DOHH2 (cell line): ENCODE measurements around the gene DPP7.

Experiments
- EZH2phosphoT487 ChIP-seq: fragments of 200-600 bp; sonication (generic); IDR thresholded peaks from 2 replicates; pipeline ENCODE4 v1.6.1; 2017; ENCODE audit warnings: borderline replicate concordance, mild to moderate bottlenecking, antibody characterized with exemption, low read length, moderate library complexity, mixed read lengths
- TF ChIP-seq, protein P1 (sequence below): fragments of 200-600 bp; sonication (generic); IDR thresholded peaks from one replicate; pipeline ENCODE4 v1.5.1; 2014; ENCODE audit warnings: antibody characterized with exemption, mild to moderate bottlenecking, low read depth, low read length; ENCODE audit not compliant: poor library complexity, severe bottlenecking

DNA sequence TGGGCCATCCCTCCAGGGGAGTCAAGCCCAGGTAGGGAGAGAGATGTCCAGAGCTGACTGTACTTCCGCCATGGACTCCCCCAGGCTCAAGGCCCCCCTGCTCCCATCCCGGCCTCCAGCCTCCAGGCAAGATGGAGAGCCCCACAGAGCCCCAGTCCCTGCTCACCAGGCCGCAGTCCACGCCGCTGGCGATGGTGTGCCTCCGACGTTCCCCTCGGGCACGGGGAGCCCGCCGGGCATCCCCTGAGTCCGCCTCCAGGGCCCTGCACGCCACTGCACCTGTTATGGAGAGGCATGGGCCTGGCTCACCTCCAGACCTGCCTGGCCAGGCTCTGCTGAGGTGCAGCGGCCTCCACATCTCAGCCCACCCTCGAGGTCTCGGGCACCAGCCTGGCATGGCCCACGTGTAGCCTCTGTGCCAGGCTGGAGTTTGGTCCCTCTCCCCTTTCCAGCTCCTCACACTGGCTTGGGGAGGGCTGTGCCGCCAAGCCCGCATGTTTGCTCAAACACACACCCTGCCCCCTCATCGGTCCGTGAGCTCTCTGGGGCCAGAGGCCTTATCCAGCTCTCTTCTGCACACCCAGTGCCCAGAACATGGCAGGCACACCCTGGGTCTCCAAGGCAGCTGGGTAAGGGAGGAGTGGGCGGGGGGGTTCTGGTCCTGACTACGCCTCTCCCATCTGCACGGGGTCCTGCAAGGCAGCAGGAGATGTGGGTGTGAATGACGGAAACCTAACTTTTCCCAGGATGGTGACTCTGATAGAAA lies 48.3 kb downstream of the DPP7 start:
- TF ChIP-seq, protein P1, sequence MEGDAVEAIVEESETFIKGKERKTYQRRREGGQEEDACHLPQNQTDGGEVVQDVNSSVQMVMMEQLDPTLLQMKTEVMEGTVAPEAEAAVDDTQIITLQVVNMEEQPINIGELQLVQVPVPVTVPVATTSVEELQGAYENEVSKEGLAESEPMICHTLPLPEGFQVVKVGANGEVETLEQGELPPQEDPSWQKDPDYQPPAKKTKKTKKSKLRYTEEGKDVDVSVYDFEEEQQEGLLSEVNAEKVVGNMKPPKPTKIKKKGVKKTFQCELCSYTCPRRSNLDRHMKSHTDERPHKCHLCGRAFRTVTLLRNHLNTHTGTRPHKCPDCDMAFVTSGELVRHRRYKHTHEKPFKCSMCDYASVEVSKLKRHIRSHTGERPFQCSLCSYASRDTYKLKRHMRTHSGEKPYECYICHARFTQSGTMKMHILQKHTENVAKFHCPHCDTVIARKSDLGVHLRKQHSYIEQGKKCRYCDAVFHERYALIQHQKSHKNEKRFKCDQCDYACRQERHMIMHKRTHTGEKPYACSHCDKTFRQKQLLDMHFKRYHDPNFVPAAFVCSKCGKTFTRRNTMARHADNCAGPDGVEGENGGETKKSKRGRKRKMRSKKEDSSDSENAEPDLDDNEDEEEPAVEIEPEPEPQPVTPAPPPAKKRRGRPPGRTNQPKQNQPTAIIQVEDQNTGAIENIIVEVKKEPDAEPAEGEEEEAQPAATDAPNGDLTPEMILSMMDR: no peak
- TF ChIP-seq EZH2phosphoT487: no peak
